CD4-positive, alpha-beta T cell treated with Interleukin-1 beta for 1 hour (primary cell): ENCODE measurements around the gene NKAIN2.
"Not testable (repeated sequence)": the region's sequence is repeated elsewhere in the genome, so short reads cannot be mapped to it uniquely, and the experiment has no call there.

Experiments used
- DNase-seq, 2 donors: peaks; one replicate each; pipeline ENCODE4 v3.0.0-alpha.2; 2020 to 2022

NKAIN2 gene

GRCh38 chr6:124445581-124445980 is 641.9 kb downstream of the NKAIN2 start:
- no peak for DNase-seq

GRCh38 chr6:124446961-124447360 is 643.3 kb downstream of the NKAIN2 start:
- no peak for DNase-seq

- DNase-seq = no peak
Observed at GRCh38 chr6:124459268-124459667, 655.6 kb downstream of the NKAIN2 start.

GRCh38 chr6:124462750-124463149 is 659.1 kb downstream of the NKAIN2 start:
- DNase-seq = no peak

- no peak for DNase-seq
Observed at GRCh38 chr6:124463271-124463670, 659.6 kb downstream of the NKAIN2 start.

GRCh38 chr6:124464600-124464999 is 660.9 kb downstream of the NKAIN2 start:
- not testable (repeated sequence) for DNase-seq

GRCh38 chr6:124466949-124467348 is 663.3 kb downstream of the NKAIN2 start:
- DNase-seq = no peak

GRCh38 chr6:124467366-124467765 is 663.7 kb downstream of the NKAIN2 start:
- DNase-seq = no peak

- DNase-seq = no peak
Observed at GRCh38 chr6:124470803-124471202, 667.1 kb downstream of the NKAIN2 start.

- no peak for DNase-seq
Observed at GRCh38 chr6:124475176-124475575, 671.5 kb downstream of the NKAIN2 start.

- DNase-seq = no peak
Observed at GRCh38 chr6:124478906-124479305, 675.2 kb downstream of the NKAIN2 start.

- no peak for DNase-seq
Observed at GRCh38 chr6:124479991-124480430, 676.3 kb downstream of the NKAIN2 start.

GRCh38 chr6:124482071-124482491 is 678.4 kb downstream of the NKAIN2 start:
- no peak for DNase-seq

GRCh38 chr6:124487623-124488431 is 684.2 kb downstream of the NKAIN2 start:
- DNase-seq = no peak

GRCh38 chr6:124490122-124490521 is 686.5 kb downstream of the NKAIN2 start:
- no peak for DNase-seq

GRCh38 chr6:124493259-124493658 is 689.6 kb downstream of the NKAIN2 start:
- DNase-seq = no peak

GRCh38 chr6:124494956-124495664 is 691.4 kb downstream of the NKAIN2 start:
- DNase-seq = no peak

GRCh38 chr6:124495665-124496190 is 692.1 kb downstream of the NKAIN2 start:
- DNase-seq = no peak

GRCh38 chr6:124496334-124496733 is 692.7 kb downstream of the NKAIN2 start:
- DNase-seq = no peak

- no peak for DNase-seq
Observed at GRCh38 chr6:124512431-124512830, 708.8 kb downstream of the NKAIN2 start.

GRCh38 chr6:124517339-124517738 is 713.7 kb downstream of the NKAIN2 start:
- no peak for DNase-seq

GRCh38 chr6:124520514-124520913 is 716.8 kb downstream of the NKAIN2 start:
- DNase-seq = no peak

- DNase-seq = no peak
Observed at GRCh38 chr6:124522335-124522734, 718.7 kb downstream of the NKAIN2 start.
